T-cell (primary cell): ENCODE results near the gene ZNF827. TPM values are rescaled to one million over a fixed set of nuclear protein-coding genes. Genes with fewer than 3 reads are reported as not detected.

ENCODE experiments used
- total RNA-seq, 35 experiments: library from RNA in 6 of 35; stranded (reverse) in 6 of 35; fragments of 120-200 nt in 1 of 35; gene quantifications; one replicate each; pipeline versions ENCODE4 v1.2.1 to v1.2.4 and lab custom pipeline; 2013 to 2026

ZNF827 gene
- total RNA-seq, 5 donors from 2014 or later (not counting 1 experiment from before 2014, with no cell fraction given), result 17.3 to 24.8 (median 18.5) TPM

Other genes starting within 250 kb of the ZNF827 start
- 10 to 100 TPM; 23.1 to 52.0 (median 45.2) TPM for gene LSM6, start 236.9 kb upstream of the ZNF827 start, total RNA-seq